ENCODE results near the gene ARHGAP4.

ARHGAP4 gene

GRCh38 chrX:153900831-153901752, 25.0 kb downstream of the ARHGAP4 start:
- peak; percentile 45 to 46 for DNase-seq (ENCODE audit: low read depth in 1 of 2, low spot score in 1 of 2)
- in situ Hi-C loops (cut with HindIII; ENCODE audit: low pct_unique_long_range_greater_than_20kb, low sequenced_read_pairs): no loop called here
- TF ChIP-seq JUND (IDR thresholded peaks at IDR 0.05; ENCODE audit: low read depth): no peak

- TF ChIP-seq JUND (IDR thresholded peaks at IDR 0.05; ENCODE audit: low read depth): no peak
- no peak for DNase-seq (ENCODE audit: low read depth in 1 of 2, low spot score in 1 of 2)
- in situ Hi-C loops (cut with HindIII; ENCODE audit: low pct_unique_long_range_greater_than_20kb, low sequenced_read_pairs): no loop called here
Observed at GRCh38 chrX:153897899-153898298, 28.2 kb downstream of the ARHGAP4 start.

GRCh38 chrX:153889123-153889522, 36.9 kb downstream of the ARHGAP4 start:
- no peak for DNase-seq (ENCODE audit: low read depth in 1 of 2, low spot score in 1 of 2)
- TF ChIP-seq JUND (IDR thresholded peaks at IDR 0.05; ENCODE audit: low read depth): no peak
- in situ Hi-C loops (cut with HindIII; ENCODE audit: low pct_unique_long_range_greater_than_20kb, low sequenced_read_pairs): no loop called here

GRCh38 chrX:153888344-153888743, 37.7 kb downstream of the ARHGAP4 start:
- DNase-seq (ENCODE audit: low read depth in 1 of 2, low spot score in 1 of 2): no peak
- no peak for TF ChIP-seq JUND (IDR thresholded peaks at IDR 0.05; ENCODE audit: low read depth)
- in situ Hi-C loops (cut with HindIII; ENCODE audit: low pct_unique_long_range_greater_than_20kb, low sequenced_read_pairs): no loop called here

- in situ Hi-C loops (cut with HindIII; ENCODE audit: low pct_unique_long_range_greater_than_20kb, low sequenced_read_pairs): no loop called here
- TF ChIP-seq JUND (IDR thresholded peaks at IDR 0.05; ENCODE audit: low read depth): no peak
- peak in 1 of 2 experiments; percentile 38 for DNase-seq (ENCODE audit: low read depth in 1 of 2, low spot score in 1 of 2)
Observed at GRCh38 chrX:153887385-153887784, 38.7 kb downstream of the ARHGAP4 start.

GRCh38 chrX:153886915-153887314, 39.1 kb downstream of the ARHGAP4 start:
- peak in 1 of 2 experiments; percentile 41 for DNase-seq (ENCODE audit: low read depth in 1 of 2, low spot score in 1 of 2)
- in situ Hi-C loops (cut with HindIII; ENCODE audit: low pct_unique_long_range_greater_than_20kb, low sequenced_read_pairs): no loop called here
- no peak for TF ChIP-seq JUND (IDR thresholded peaks at IDR 0.05; ENCODE audit: low read depth)

GRCh38 chrX:153885968-153886903, 39.8 kb downstream of the ARHGAP4 start, which contains the start of gene L1CAM:
TSS of gene L1CAM (minus strand) at chrX:153886173. CDS start at chrX:153875836, 10,337 bp downstream.
- TF ChIP-seq JUND (IDR thresholded peaks at IDR 0.05; ENCODE audit: low read depth): no peak
- in situ Hi-C loops (cut with HindIII; ENCODE audit: low pct_unique_long_range_greater_than_20kb, low sequenced_read_pairs): no loop called here
- DNase-seq (ENCODE audit: low read depth in 1 of 2, low spot score in 1 of 2): peak in 1 of 2 experiments; percentile 26

GRCh38 chrX:153885208-153885787, 40.8 kb downstream of the ARHGAP4 start:
- no peak for DNase-seq (ENCODE audit: low read depth in 1 of 2, low spot score in 1 of 2)
- no peak for TF ChIP-seq JUND (IDR thresholded peaks at IDR 0.05; ENCODE audit: low read depth)
- in situ Hi-C loops (cut with HindIII; ENCODE audit: low pct_unique_long_range_greater_than_20kb, low sequenced_read_pairs): no loop called here

- TF ChIP-seq JUND (IDR thresholded peaks at IDR 0.05; ENCODE audit: low read depth): no peak
- peak; percentile 21 to 56 for DNase-seq (ENCODE audit: low read depth in 1 of 2, low spot score in 1 of 2)
- in situ Hi-C loops (cut with HindIII; ENCODE audit: low pct_unique_long_range_greater_than_20kb, low sequenced_read_pairs): no loop called here
Observed at GRCh38 chrX:153884590-153884989, 41.5 kb downstream of the ARHGAP4 start.

GRCh38 chrX:153884136-153884535, 41.9 kb downstream of the ARHGAP4 start:
- no peak for TF ChIP-seq JUND (IDR thresholded peaks at IDR 0.05; ENCODE audit: low read depth)
- in situ Hi-C loops (cut with HindIII; ENCODE audit: low pct_unique_long_range_greater_than_20kb, low sequenced_read_pairs): no loop called here

GRCh38 chrX:153883163-153883843, 42.8 kb downstream of the ARHGAP4 start:
- TF ChIP-seq JUND (IDR thresholded peaks at IDR 0.05; ENCODE audit: low read depth): no peak
- in situ Hi-C loops (cut with HindIII; ENCODE audit: low pct_unique_long_range_greater_than_20kb, low sequenced_read_pairs): no loop called here
- DNase-seq (ENCODE audit: low read depth in 1 of 2, low spot score in 1 of 2): no peak

More at GRCh38 chrX:153884136-153884535, 41.9 kb downstream of the ARHGAP4 start:
- no peak for DNase-seq (ENCODE audit: low read depth in 1 of 2, low spot score in 1 of 2)

- no peak for DNase-seq (ENCODE audit: low read depth in 1 of 2, low spot score in 1 of 2)
- TF ChIP-seq JUND (IDR thresholded peaks at IDR 0.05; ENCODE audit: low read depth): no peak
- in situ Hi-C loops (cut with HindIII; ENCODE audit: low pct_unique_long_range_greater_than_20kb, low sequenced_read_pairs): no loop called here
Observed at GRCh38 chrX:153882557-153882956, 43.5 kb downstream of the ARHGAP4 start.
